Measurements from ENCODE around the gene APMAP. TPM values are rescaled to one million over a fixed set of nuclear protein-coding genes. Genes with fewer than 3 reads are reported as not detected.

APMAP gene
- polyA plus RNA-seq, 3 donors = 52.2 to 341 (median 81.1) TPM

- 90 to 96% (median 92%) methylated on average over 34 of the region's 34 CpGs for WGBS, 3 donors
- no peak overlapping the region for H3K27ac ChIP-seq (ENCODE audit: low read depth, low read length)
Measured at GRCh38 chr20:24980291-24981053, 12.1 kb downstream of the APMAP start.

GRCh38 chr20:24979036-24979960 lies 13.3 kb downstream of the APMAP start:
- WGBS, 3 donors = 95 to 97% (median 96%) methylated on average over 15 of the region's 15 CpGs
- no peak overlapping the region for H3K27ac ChIP-seq (ENCODE audit: low read depth, low read length)

- H3K27ac ChIP-seq (ENCODE audit: low read depth, low read length) = no peak overlapping the region
- 81 to 87% (median 85%) methylated on average over 8 of the region's 8 CpGs for WGBS, 3 donors
Measured at GRCh38 chr20:24978513-24978912, 14.0 kb downstream of the APMAP start.

GRCh38 chr20:24977797-24978196 lies 14.8 kb downstream of the APMAP start:
- 86 to 94% (median 93%) methylated on average over 3 of the region's 3 CpGs for WGBS, 3 donors
- H3K27ac ChIP-seq (ENCODE audit: low read depth, low read length) = no peak overlapping the region

- no peak overlapping the region for H3K27ac ChIP-seq (ENCODE audit: low read depth, low read length)
- WGBS, 3 donors = 96 to 100% (median 100%) methylated on average over 1 of the region's 1 CpG
Measured at GRCh38 chr20:24977336-24977735, 15.2 kb downstream of the APMAP start.

GRCh38 chr20:24972341-24972740 lies 20.2 kb downstream of the APMAP start:
- no peak overlapping the region for H3K27ac ChIP-seq (ENCODE audit: low read depth, low read length)
- 100% methylated on average over 2 of the region's 2 CpGs for WGBS, 3 donors

GRCh38 chr20:24971376-24972101 lies 21.0 kb downstream of the APMAP start:
- H3K27ac ChIP-seq (ENCODE audit: low read depth, low read length) = no peak overlapping the region
- 87 to 90% (median 89%) methylated on average over 6 of the region's 6 CpGs for WGBS, 3 donors

- WGBS, 3 donors = 80 to 92% (median 83%) methylated on average over 8 of the region's 8 CpGs
- no peak overlapping the region for H3K27ac ChIP-seq (ENCODE audit: low read depth, low read length)
Measured at GRCh38 chr20:24970754-24971153, 21.8 kb downstream of the APMAP start.

GRCh38 chr20:24970030-24970553 lies 22.5 kb downstream of the APMAP start:
- WGBS, 3 donors = 88 to 96% (median 90%) methylated on average over 5 of the region's 5 CpGs
- H3K27ac ChIP-seq (ENCODE audit: low read depth, low read length) = no peak overlapping the region

GRCh38 chr20:24969186-24970029 lies 23.1 kb downstream of the APMAP start:
- H3K27ac ChIP-seq (ENCODE audit: low read depth, low read length) = no peak overlapping the region
- 94 to 96% (median 95%) methylated on average over 17 to 19 of the region's 19 CpGs for WGBS, 3 donors

- 81 to 83% (median 83%) methylated on average over 5 of the region's 5 CpGs for WGBS, 3 donors
- no peak overlapping the region for H3K27ac ChIP-seq (ENCODE audit: low read depth, low read length)
Measured at GRCh38 chr20:24968278-24968800, 24.2 kb downstream of the APMAP start.

- 91 to 93% (median 93%) methylated on average over 15 of the region's 15 CpGs for WGBS, 3 donors
- no peak overlapping the region for H3K27ac ChIP-seq (ENCODE audit: low read depth, low read length)
Measured at GRCh38 chr20:24966317-24967012, 26.1 kb downstream of the APMAP start.

GRCh38 chr20:24965065-24965919 lies 27.3 kb downstream of the APMAP start:
- 92 to 96% (median 94%) methylated on average over 7 of the region's 7 CpGs for WGBS, 3 donors
- no peak overlapping the region for H3K27ac ChIP-seq (ENCODE audit: low read depth, low read length)

- H3K27ac ChIP-seq (ENCODE audit: low read depth, low read length) = no peak overlapping the region
- WGBS, 3 donors = 88 to 93% (median 93%) methylated on average over 9 of the region's 9 CpGs
Measured at GRCh38 chr20:24964506-24964840, 28.1 kb downstream of the APMAP start.

- 95 to 97% (median 96%) methylated on average over 21 of the region's 21 CpGs for WGBS, 3 donors
- no peak overlapping the region for H3K27ac ChIP-seq (ENCODE audit: low read depth, low read length)
Measured at GRCh38 chr20:24963672-24964505, 28.7 kb downstream of the APMAP start.

All from adipose tissue (tissue), 3 donors.